C4-2B (cell line): ENCODE measurements around the gene THRB.

Experiments used
- CTCF ChIP-seq: fragments of 450-650 bp; conservative IDR thresholded peaks from 2 replicates; pipeline ENCODE4 v1.5.1; 2017; ENCODE audit warnings: mild to moderate bottlenecking
- ZFX ChIP-seq: fragments of 450-650 bp; IDR thresholded peaks from 2 replicates; pipeline ENCODE4 v1.6.1; 2017

DNA sequence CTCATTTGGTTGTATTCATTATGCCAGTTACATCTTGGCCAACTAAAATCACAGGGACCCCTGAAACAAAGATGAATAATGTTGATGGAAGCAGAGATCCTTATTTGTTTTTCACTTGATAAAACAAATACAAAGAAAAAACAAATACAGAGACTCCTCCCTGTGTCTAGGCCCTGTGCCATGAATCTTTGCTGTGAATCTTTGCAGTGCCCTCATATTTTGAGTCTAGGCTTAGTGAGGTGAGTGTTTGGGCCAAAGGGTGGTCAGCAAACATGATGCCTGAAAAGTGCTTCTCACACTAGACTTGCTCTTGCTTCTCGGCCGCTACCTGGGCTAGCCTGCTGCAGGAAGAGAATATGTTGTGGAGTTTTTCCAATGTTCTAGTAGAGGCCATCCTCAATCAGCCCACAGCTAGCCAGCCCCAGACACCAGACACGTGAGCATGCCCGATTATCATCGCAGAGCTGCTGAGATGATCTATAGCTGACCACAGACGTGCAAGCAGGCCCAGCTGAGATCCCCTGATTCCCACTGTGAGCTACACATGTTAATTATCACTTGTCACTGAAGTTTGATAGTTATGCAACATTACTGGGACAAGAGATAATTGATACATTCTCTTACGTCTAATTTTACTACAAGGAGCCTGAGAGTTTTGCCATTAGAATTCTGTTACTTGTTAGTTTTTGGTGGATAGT, 191.4 kb downstream of the THRB start:
- TF ChIP-seq CTCF (no peak), ZFX (no peak)
